H1 (cell line): Measurements from ENCODE around the gene FAM168B. TPM values are rescaled to one million over a fixed set of nuclear protein-coding genes. Genes with fewer than 3 reads are reported as not detected.

Experiments
- polyA plus RNA-seq, 7 experiments: library from polyadenylated mRNA; depleted of rRNA in 3 of 7; stranded (reverse) in 5 of 7; unstranded in 2 of 7; fragments of >200 nt in 5 of 7; fragments of 200-250 nt in 2 of 7; gene quantifications; 1 replicate in 5 of 7; 2 replicates in 1 of 7; 4 replicates in 1 of 7; pipeline versions ENCODE4 v1.2.1 to v1.2.3, GENCODE V29; 2011 to 2013; ENCODE audit warnings: missing spikeins in 2 of 7, mixed read lengths in 2 of 7
- total RNA-seq: library from RNA; stranded (reverse); fragmentation: NEBNext Ultra II Directional; extraction: Animal tissue kit (Norgen Biotek cat#: 25700); gene quantifications from 2 replicates; pipeline ENCODE4 v1.2.1, GENCODE V29; 2021
- TF ChIP-seq, protein P1 (sequence below): IDR thresholded peaks from 2 replicates; pipeline ENCODE4 v1.6.1; 2012; ENCODE audit warnings: low read length, inconsistent platforms

Gene FAM168B
- total and polyA plus RNA-seq, 2 of the 8 experiments (the other 6 are each of a cell fraction or from before 2014, with no cell fraction given), result 61.9 to 123 TPM

- TF ChIP-seq, protein P1, sequence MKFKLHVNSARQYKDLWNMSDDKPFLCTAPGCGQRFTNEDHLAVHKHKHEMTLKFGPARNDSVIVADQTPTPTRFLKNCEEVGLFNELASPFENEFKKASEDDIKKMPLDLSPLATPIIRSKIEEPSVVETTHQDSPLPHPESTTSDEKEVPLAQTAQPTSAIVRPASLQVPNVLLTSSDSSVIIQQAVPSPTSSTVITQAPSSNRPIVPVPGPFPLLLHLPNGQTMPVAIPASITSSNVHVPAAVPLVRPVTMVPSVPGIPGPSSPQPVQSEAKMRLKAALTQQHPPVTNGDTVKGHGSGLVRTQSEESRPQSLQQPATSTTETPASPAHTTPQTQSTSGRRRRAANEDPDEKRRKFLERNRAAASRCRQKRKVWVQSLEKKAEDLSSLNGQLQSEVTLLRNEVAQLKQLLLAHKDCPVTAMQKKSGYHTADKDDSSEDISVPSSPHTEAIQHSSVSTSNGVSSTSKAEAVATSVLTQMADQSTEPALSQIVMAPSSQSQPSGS, result no peak
Observed at GRCh38 chr2:131112529-131112928, 19.3 kb upstream of the FAM168B start (continued).
